Duodenal mucosa (tissue), 2 donors: ENCODE data around the gene SEPTIN5.

Source experiments
- H3K27ac ChIP-seq: one replicate; pipeline ENCODE4 v1.7.0; 2013; ENCODE audit warnings: low read depth, low read length
- H3K27me3 ChIP-seq, 2 donors: one replicate each; pipeline ENCODE4 v1.7.0; 2013; ENCODE audit warnings: low read length in 2 of 2, control low read depth in 1 of 2; ENCODE audit not compliant: insufficient read depth in 2 of 2, control insufficient read depth in 1 of 2
- H3K36me3 ChIP-seq, 2 donors: one replicate each; pipeline ENCODE4 v1.7.0; 2013; ENCODE audit warnings: low read length in 2 of 2, control low read depth in 1 of 2; ENCODE audit not compliant: insufficient read depth in 2 of 2, control insufficient read depth in 1 of 2
- H3K4me1 ChIP-seq, 2 donors: one replicate each; pipeline ENCODE4 v1.7.0; 2013; ENCODE audit warnings: low read length in 2 of 2, control low read depth in 1 of 2; ENCODE audit not compliant: insufficient read depth in 2 of 2, control insufficient read depth in 1 of 2
- H3K4me3 ChIP-seq, 2 donors: one replicate each; pipeline ENCODE4 v1.7.0; 2013; ENCODE audit warnings: low read length in 2 of 2, low read depth in 1 of 2
- H3K9ac ChIP-seq, 2 donors: one replicate each; pipeline ENCODE4 v1.7.0; 2013; ENCODE audit warnings: low read length in 2 of 2, low read depth in 1 of 2
- H3K9me3 ChIP-seq, 2 donors: one replicate each; pipeline ENCODE4 v1.7.0; 2013; ENCODE audit warnings: low read length in 2 of 2, control low read depth in 1 of 2; ENCODE audit not compliant: control insufficient read depth in 1 of 2

Gene SEPTIN5

DNA sequence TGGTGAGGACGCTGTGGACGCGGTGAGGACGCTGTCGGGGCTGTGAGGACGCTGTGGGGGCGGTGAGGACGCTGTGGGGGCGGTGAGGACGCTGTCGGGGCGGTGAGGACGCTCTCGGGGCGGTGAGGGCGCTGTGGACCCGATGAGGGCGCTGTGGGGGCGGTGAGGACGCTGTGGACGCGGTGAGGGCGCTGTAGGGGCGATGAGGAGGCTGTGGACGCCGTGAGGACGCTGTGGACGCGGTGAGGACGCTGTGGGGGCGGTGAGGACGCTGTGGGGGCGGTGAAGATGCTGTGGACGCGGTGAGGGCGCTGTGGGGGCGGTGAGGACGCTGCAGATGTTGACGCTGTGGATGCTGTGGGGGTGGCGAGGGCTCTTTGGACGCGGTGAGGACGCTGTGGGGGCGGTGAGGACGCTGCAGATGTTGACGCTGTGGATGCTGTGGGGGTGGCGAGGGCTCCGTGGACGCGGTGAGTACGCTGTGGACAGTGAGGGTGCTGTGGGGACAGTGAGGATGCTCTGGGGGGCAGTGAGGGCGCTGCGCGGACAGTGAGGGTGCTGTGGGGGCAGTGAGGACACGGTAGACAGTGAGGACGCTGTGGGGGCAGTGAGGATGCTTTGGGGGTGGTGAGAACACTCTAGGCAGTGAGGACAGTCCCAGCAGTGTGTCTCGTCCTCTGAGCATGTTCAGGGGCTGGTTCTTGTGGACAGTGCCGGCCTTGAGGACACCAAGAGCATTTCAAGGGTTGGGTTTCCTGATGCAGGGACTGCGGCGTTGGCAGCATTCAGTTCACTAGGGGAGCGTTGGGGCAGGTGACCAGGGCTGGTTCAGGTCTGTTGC is 13.2 kb downstream of the SEPTIN5 start:
- H3K36me3 ChIP-seq: no peaks in the 10 kb centered on the region
- H3K9me3 ChIP-seq: no peaks in the 10 kb centered on the region
- H3K27me3 ChIP-seq: peaks cover 21 to 28% of the 10 kb centered on the region in 2 donors
- H3K27ac ChIP-seq: no peak overlapping the region
- peaks cover 3 to 13% of the 10 kb centered on the region in 2 donors for H3K4me1 ChIP-seq
- no peak overlapping the region for H3K9ac ChIP-seq
- no peak overlapping the region for H3K4me3 ChIP-seq

DNA sequence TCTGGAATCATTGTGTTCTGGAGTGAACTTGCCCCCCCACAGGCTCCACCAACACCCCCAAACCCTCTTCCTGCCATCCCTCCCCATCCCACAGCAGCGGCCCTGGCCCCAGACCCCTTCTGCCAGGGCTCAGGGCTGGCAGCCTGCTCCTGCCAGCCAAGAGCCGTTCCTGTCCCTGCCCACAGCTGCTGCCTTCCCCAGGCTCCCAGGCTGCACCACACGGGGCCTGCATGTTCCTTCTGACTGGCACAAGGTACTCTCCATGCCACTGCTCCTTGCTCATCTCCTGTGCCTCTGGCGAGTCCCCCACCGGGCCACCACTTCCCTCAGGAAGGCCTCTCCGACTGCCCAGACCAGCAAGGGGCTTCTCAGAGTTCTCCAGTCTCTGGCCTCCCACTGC is 14.0 kb downstream of the SEPTIN5 start:
- Histone ChIP-seq H3K27me3 (peaks cover 13 to 21% of the 10 kb centered on the region in 2 donors), H3K27ac (no peak overlapping the region), H3K4me3 (no peak overlapping the region), H3K4me1 (peaks cover 3 to 9% of the 10 kb centered on the region in 2 donors), H3K9ac (no peak overlapping the region), H3K9me3 (no peaks in the 10 kb centered on the region), H3K36me3 (no peaks in the 10 kb centered on the region)

DNA sequence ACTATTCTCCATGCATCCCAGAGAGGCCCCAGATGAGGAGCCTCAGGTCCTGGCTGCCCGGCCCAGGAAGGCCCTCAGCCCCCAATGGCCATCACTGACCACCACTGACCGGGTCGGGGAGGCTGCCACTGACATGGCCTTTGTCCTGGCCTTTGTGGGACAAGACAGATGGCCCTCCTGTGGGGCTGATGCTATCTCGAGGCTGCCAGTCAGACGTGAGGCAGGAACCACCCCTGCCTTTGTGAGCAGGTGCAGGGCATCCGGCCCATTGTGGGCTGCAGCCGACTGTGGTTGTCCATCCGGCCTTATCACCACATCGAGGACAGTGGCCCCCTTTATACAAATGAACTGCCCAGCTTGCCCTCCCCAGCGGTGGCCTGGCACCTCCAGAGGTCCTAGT is 14.5 kb downstream of the SEPTIN5 start:
- peaks cover 11 to 16% of the 10 kb centered on the region in 2 donors for H3K27me3 ChIP-seq
- H3K4me1 ChIP-seq: peaks cover 3 to 6% of the 10 kb centered on the region in 2 donors
- H3K9me3 ChIP-seq: no peaks in the 10 kb centered on the region
- no peak overlapping the region for H3K4me3 ChIP-seq
- H3K27ac ChIP-seq: no peak overlapping the region
- H3K36me3 ChIP-seq: no peaks in the 10 kb centered on the region
- H3K9ac ChIP-seq: no peak overlapping the region

DNA sequence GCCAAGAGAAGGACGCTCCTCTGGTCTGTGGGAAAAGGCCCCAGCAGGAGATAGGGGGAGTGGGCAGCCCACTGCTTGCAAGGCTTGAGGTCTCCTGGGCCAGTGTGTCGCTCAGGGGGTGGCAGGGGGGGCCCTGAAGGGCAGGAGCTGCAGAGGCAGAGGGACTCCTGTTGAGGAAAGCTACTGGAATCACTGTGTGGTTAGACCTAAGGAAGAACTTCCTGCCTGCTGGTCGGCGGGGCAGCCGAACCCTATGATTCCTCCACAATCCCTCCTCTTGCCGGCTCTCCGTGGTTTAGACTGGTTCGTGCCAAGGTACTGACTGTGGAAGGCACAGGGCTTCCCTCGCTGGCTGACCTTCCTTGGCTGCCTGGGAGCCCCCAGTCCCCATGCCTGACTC is 15.2 kb downstream of the SEPTIN5 start:
- no peaks in the 10 kb centered on the region for H3K36me3 ChIP-seq
- peaks cover 6 to 9% of the 10 kb centered on the region in 2 donors for H3K27me3 ChIP-seq
- H3K9me3 ChIP-seq: no peaks in the 10 kb centered on the region
- peaks cover 3 to 6% of the 10 kb centered on the region in 2 donors for H3K4me1 ChIP-seq
- no peak overlapping the region for H3K27ac ChIP-seq
- H3K9ac ChIP-seq: no peak overlapping the region
- H3K4me3 ChIP-seq: no peak overlapping the region

DNA sequence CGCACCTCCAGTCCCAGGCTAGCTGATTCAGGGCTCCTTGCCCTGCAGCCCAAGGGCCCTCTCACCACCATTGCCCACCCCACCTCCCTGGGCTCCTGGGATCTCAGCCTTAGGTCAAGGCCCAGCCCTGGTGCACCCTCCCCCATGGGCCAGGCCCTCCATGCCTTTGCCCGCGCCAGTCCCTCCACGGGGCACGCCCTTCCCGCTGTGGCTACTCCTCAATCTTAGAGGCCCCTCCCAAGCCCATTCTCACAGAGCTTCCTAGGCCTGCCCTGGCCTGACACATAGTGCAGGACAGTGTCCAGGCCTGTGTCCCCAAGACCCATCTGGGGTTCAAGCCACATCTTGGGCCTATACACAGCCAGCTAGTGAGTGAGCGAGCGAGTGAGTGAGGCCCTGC is 15.9 kb downstream of the SEPTIN5 start:
- no peaks in the 10 kb centered on the region for H3K9me3 ChIP-seq
- no peak overlapping the region for H3K4me3 ChIP-seq
- H3K27ac ChIP-seq: no peak overlapping the region
- no peaks in the 10 kb centered on the region for H3K36me3 ChIP-seq
- H3K9ac ChIP-seq: no peak overlapping the region
- H3K4me1 ChIP-seq: peaks cover 3 to 6% of the 10 kb centered on the region in 2 donors
- H3K27me3 ChIP-seq: peaks cover 0 to 2% of the 10 kb centered on the region in 2 donors

DNA sequence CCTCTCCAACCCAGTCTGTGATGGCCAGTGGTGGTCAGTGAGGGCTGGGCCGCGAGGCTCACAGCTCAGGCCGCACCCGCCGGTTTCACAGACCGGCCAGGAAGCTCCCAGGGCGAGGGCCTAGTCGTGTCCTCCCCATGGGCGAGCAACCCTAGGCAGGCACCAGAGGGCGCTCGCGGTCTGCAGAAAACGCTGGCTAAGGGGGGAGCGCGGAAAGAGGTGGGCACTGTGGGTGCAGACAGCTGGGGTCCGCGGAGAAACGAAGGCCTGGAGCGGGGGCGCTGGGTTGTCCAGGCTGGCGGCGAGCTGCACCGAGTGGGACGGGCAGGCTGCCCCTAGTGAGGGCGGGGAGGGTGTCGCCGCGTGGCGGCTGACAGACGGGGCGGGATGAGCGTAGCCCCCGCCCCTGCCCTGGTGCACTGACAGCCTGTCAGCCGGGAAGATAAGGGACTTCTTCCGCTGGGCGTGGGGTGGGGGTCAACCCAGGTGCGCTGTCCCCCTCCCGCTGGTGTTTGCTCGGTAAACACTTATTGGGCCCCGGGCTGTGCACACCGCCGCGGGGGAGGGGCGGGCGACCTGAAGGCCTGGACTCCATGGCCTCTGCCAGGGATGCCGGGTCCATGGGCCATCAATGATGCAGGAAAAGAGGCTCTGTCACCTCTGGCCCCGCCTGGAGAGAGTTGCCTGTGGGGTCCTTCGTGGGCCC is 16.5 kb downstream of the SEPTIN5 start:
- Histone ChIP-seq H3K27me3 (no peaks in the 10 kb centered on the region), H3K36me3 (no peaks in the 10 kb centered on the region), H3K4me3 (peak overlapping the region in 1 of 2 donors; percentile 54), H3K27ac (no peak overlapping the region), H3K9me3 (no peaks in the 10 kb centered on the region), H3K9ac (no peak overlapping the region), H3K4me1 (peaks cover 3 to 6% of the 10 kb centered on the region in 2 donors)

DNA sequence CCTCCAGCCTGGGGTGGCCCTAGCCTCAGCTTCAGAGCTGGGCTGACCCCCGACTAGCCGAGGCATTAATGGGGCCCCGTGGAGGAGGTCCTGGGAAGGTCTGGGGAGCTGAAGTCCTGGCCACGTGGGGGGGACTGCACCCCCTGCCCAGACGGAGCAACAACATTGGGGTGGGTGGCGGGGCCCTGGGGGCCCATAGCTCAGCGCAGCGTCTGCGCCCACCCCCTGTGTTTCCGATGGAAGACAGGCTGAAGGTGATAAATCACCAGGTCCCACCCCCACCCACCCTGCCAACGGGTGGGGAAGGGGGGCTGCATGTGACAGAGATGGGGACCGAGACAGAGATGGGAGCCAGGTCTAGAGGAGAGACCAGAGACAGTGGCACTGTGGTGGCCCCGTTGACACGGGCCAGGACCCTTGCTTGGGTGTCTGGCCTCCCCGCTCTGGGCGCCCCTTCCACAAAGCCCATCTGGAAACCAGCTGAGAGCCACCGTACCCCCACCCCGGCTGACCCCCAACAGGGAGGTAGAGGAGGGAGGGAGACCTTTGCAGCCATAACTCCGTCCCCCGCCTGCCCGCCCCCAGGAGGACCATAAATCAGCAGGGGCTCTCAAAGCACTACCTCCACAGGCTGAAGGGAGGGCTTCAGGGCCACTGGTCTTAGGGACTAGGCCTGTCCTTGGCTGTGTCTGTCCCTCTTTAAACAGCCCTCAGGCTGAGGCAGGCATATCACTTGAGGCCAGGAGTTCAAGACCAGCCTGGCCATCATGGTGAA is 17.2 kb downstream of the SEPTIN5 start:
- H3K4me3 ChIP-seq: no peak overlapping the region

DNA sequence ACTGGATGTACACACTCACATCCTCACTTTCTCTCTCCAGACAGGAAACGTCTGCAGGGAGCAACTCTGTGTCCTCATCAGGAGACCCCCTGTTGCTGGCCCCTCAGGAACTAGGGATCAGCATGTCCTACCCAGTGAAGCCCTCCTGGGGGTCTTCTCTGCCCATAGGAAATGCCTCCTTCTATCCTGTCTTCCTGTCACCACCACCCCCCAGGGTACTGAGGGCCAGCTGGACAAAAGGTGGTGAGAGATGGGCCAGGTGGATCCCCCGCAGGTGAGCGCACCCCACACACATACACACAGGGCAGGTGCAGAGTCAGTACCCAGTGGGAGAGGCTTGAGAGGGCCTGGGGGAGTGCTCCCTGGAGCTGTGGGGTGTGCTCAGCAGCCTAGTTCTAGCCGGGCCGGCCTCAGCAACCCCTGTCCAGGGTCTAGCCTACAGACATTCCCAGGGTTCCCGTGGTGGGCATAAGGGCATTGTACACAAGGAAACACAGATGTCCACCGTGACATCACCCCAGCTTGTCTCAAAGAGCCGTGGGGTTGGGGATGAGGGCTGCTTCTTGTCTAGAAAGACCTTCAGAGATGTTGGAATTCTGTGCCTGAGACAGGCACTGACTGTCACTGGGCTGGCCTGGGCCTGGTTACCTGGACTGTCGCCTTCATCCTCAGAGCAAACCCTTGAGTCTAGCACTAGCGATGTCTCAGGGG is 18.3 kb downstream of the SEPTIN5 start:
- H3K27ac ChIP-seq: no peak overlapping the region
- no peaks in the 10 kb centered on the region for H3K9me3 ChIP-seq
- no peak overlapping the region for H3K4me3 ChIP-seq
- H3K36me3 ChIP-seq: no peaks in the 10 kb centered on the region
- H3K4me1 ChIP-seq: peaks cover 3 to 6% of the 10 kb centered on the region in 2 donors
- H3K27me3 ChIP-seq: peaks cover 0 to 3% of the 10 kb centered on the region in 2 donors
- no peak overlapping the region for H3K9ac ChIP-seq

More for the DNA sequence above, 17.2 kb downstream of the SEPTIN5 start:
- H3K4me1 ChIP-seq: peaks cover 3 to 6% of the 10 kb centered on the region in 2 donors
- no peak overlapping the region for H3K9ac ChIP-seq
- no peaks in the 10 kb centered on the region for H3K36me3 ChIP-seq
- no peak overlapping the region for H3K27ac ChIP-seq
- no peaks in the 10 kb centered on the region for H3K9me3 ChIP-seq
- no peaks in the 10 kb centered on the region for H3K27me3 ChIP-seq

DNA sequence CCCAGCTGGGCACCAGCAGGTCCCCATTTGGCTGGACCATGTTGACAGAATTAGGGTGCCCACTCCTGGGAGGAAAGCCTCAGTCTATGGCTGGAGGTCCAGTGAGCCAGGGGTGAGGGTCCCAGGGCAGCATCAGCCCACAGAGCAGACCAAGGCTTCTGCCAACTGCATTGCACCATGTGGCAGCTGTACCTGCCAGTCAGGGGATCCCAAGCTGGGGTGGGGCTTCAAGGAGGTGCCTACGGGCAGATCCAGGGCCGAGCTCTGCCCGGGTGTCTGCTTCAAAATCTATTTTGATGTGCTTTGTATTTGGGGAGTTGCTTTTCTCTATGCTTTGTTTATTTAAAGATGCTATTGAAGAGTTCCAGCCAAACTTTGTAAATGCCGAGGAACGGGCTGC is 19.5 kb downstream of the SEPTIN5 start:
- Histone ChIP-seq H3K27me3 (peaks cover 0 to 3% of the 10 kb centered on the region in 2 donors), H3K9ac (no peak overlapping the region), H3K36me3 (no peaks in the 10 kb centered on the region), H3K9me3 (no peaks in the 10 kb centered on the region), H3K4me3 (no peak overlapping the region), H3K4me1 (peaks cover 3 to 6% of the 10 kb centered on the region in 2 donors), H3K27ac (no peak overlapping the region)
